T-helper 1 cell treated with Interleukin-12 subunit alpha and Interleukin-12 subunit beta and Interleukin-4 antibody, amounts not matched to agents 30 μg/mL and 1 μg/mL, for 36 hours (primary cell): ENCODE data around the gene PERCC1.

Source experiments
- H3K27ac Mint-ChIP-seq: one replicate; pipeline ENCODE4 v1.8.0; 2021; ENCODE audit warnings: mild to moderate bottlenecking, mixed read lengths
- H3K27me3 Mint-ChIP-seq: one replicate; pipeline ENCODE4 v1.8.0; 2021; ENCODE audit warnings: low read depth, mixed read lengths
- H3K36me3 Mint-ChIP-seq: one replicate; pipeline ENCODE4 v1.8.0; 2021; ENCODE audit warnings: low read depth, mixed read lengths
- H3K4me1 Mint-ChIP-seq: one replicate; pipeline ENCODE4 v1.8.0; 2021; ENCODE audit warnings: low read depth, mixed read lengths
- H3K4me3 Mint-ChIP-seq: one replicate; pipeline ENCODE4 v1.8.0; 2021; ENCODE audit warnings: mild to moderate bottlenecking, moderate library complexity, mixed read lengths
- H3K9me3 Mint-ChIP-seq: one replicate; pipeline ENCODE4 v1.8.0; 2021; ENCODE audit warnings: mixed read lengths

The PERCC1 gene

GRCh38 chr16:1446296-1447080, 15.6 kb downstream of the PERCC1 start:
- Mint-ChIP-seq H3K27me3 (no peaks in the 10 kb centered on the region), H3K4me3 (no peak overlapping the region), H3K9me3 (no peaks in the 10 kb centered on the region), H3K4me1 (no peaks in the 10 kb centered on the region), H3K27ac (no peak overlapping the region), H3K36me3 (no peaks in the 10 kb centered on the region)

DNA sequence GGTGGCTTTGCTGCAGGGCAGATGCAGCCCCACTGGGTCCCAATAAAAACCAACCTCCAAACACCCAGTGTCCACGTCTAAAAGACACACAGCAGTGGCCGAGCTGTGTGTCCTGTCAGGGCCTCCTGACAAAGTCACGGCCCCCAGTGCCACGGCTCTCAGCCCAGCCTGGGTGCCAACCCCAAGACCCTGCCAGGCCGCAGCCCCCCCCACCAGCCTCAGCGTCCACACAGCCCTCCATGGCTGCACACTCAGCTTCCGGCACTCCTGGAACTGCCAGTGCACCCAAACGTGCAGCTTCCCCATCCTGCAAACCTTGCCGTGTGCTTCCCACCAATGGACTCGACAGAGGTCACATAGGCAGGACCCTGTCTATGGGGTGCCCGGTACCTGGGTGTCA, 17.1 kb downstream of the PERCC1 start:
- no peaks in the 10 kb centered on the region for H3K4me1 Mint-ChIP-seq
- H3K27me3 Mint-ChIP-seq = no peaks in the 10 kb centered on the region
- no peaks in the 10 kb centered on the region for H3K9me3 Mint-ChIP-seq
- H3K36me3 Mint-ChIP-seq = no peaks in the 10 kb centered on the region
- no peak overlapping the region for H3K4me3 Mint-ChIP-seq
- no peak overlapping the region for H3K27ac Mint-ChIP-seq

DNA sequence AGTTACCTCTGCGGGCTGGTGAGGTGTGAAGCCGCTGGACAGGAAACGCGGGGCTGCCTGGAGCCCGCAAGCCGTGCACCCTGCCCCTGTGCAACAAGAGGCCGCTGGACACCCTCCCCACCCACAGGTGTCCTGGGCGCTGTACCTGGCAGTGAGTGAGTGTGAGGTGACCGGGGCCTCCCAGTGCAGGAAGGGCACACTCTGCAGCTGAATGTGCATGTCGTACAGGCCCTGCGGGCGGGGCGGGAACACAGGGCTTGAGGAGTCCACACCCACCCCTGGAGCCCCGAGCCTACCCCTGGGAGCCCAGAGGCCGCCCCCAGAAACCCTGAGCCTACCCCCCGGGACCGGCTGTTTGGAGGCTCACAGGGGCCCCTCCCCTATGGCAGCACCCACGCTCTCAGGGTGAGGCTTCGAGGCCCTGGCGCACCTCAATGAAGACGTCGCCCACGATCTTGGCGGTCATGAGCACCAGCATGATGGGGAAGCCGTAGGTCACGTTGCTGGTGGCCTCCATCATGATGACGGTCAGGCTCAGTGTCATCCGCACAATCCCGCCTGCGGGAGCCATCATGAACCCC, 17.7 kb downstream of the PERCC1 start:
- H3K4me1 Mint-ChIP-seq = no peaks in the 10 kb centered on the region
- H3K27ac Mint-ChIP-seq = no peak overlapping the region
- H3K9me3 Mint-ChIP-seq = no peaks in the 10 kb centered on the region
- no peaks in the 10 kb centered on the region for H3K36me3 Mint-ChIP-seq
- H3K4me3 Mint-ChIP-seq = no peak overlapping the region
- H3K27me3 Mint-ChIP-seq = no peaks in the 10 kb centered on the region

- H3K9me3 Mint-ChIP-seq = no peaks in the 10 kb centered on the region
- H3K27me3 Mint-ChIP-seq = no peaks in the 10 kb centered on the region
- H3K36me3 Mint-ChIP-seq = no peaks in the 10 kb centered on the region
- no peaks in the 10 kb centered on the region for H3K4me1 Mint-ChIP-seq
- H3K4me3 Mint-ChIP-seq = no peak overlapping the region
- no peak overlapping the region for H3K27ac Mint-ChIP-seq
These were observed 18.4 kb downstream of the PERCC1 start for GRCh38 chr16:1449201-1449788.

- H3K36me3 Mint-ChIP-seq = no peaks in the 10 kb centered on the region
- H3K4me1 Mint-ChIP-seq = no peaks in the 10 kb centered on the region
- H3K9me3 Mint-ChIP-seq = no peaks in the 10 kb centered on the region
- no peak overlapping the region for H3K4me3 Mint-ChIP-seq
- no peak overlapping the region for H3K27ac Mint-ChIP-seq
- H3K27me3 Mint-ChIP-seq = no peaks in the 10 kb centered on the region
These were observed 19.3 kb downstream of the PERCC1 start for GRCh38 chr16:1450218-1450617.

GRCh38 chr16:1450841-1451240, 20.0 kb downstream of the PERCC1 start:
- H3K36me3 Mint-ChIP-seq = no peaks in the 10 kb centered on the region
- H3K27me3 Mint-ChIP-seq = no peaks in the 10 kb centered on the region
- H3K9me3 Mint-ChIP-seq = no peaks in the 10 kb centered on the region
- no peaks in the 10 kb centered on the region for H3K4me1 Mint-ChIP-seq
- H3K27ac Mint-ChIP-seq = no peak overlapping the region
- no peak overlapping the region for H3K4me3 Mint-ChIP-seq

GRCh38 chr16:1451702-1452392, 21.0 kb downstream of the PERCC1 start:
- no peaks in the 10 kb centered on the region for H3K27me3 Mint-ChIP-seq
- no peaks in the 10 kb centered on the region for H3K4me1 Mint-ChIP-seq
- no peaks in the 10 kb centered on the region for H3K36me3 Mint-ChIP-seq
- no peaks in the 10 kb centered on the region for H3K9me3 Mint-ChIP-seq
- no peak overlapping the region for H3K4me3 Mint-ChIP-seq
- H3K27ac Mint-ChIP-seq = no peak overlapping the region

DNA sequence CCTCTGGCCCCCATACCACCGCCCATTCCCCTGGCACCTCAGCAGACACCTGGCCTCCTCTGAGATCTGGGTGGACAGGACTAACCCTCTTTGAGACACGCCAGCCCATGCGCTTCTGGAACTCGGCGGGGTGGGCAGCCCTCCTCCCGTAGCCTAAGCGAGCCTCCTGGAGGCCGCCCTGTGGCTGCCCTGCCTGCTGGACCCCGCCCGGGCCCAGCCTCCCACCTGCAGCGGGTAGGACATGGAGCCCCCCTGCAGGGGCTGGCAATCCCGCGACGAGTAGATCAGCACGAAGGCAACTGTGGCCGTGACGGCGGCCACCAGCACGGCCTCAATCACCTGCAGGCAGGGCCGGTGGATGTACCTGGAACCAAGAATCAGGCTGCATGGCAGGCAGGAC, 21.7 kb downstream of the PERCC1 start:
- H3K36me3 Mint-ChIP-seq = no peaks in the 10 kb centered on the region
- no peak overlapping the region for H3K4me3 Mint-ChIP-seq
- no peaks in the 10 kb centered on the region for H3K4me1 Mint-ChIP-seq
- H3K27me3 Mint-ChIP-seq = no peaks in the 10 kb centered on the region
- H3K9me3 Mint-ChIP-seq = no peaks in the 10 kb centered on the region
- H3K27ac Mint-ChIP-seq = no peak overlapping the region

DNA sequence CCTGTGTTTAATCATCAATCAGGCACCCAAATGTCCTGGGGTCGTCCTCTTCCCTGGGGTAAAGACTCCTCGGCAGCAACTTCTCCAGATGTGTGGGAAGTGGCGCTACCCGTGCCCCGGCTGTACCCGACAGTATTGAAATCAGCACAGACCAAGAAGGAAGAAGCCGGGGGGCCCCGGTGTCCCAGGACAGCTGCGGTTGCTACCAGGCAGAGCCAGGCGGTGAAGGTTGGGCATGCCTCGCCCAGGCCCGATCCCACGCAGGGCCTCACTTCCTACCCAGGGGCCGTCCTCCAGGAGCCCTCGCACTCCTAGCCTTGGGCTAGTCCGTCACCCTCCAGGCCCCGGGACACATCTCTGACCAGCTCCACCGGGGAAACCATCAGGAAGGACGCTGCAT, 22.4 kb downstream of the PERCC1 start:
- no peaks in the 10 kb centered on the region for H3K27me3 Mint-ChIP-seq
- H3K9me3 Mint-ChIP-seq = no peaks in the 10 kb centered on the region
- no peak overlapping the region for H3K4me3 Mint-ChIP-seq
- H3K27ac Mint-ChIP-seq = no peak overlapping the region
- no peaks in the 10 kb centered on the region for H3K4me1 Mint-ChIP-seq
- H3K36me3 Mint-ChIP-seq = no peaks in the 10 kb centered on the region

- H3K4me3 Mint-ChIP-seq = no peak overlapping the region
- no peaks in the 10 kb centered on the region for H3K9me3 Mint-ChIP-seq
- no peaks in the 10 kb centered on the region for H3K36me3 Mint-ChIP-seq
- no peak overlapping the region for H3K27ac Mint-ChIP-seq
- no peaks in the 10 kb centered on the region for H3K4me1 Mint-ChIP-seq
- no peaks in the 10 kb centered on the region for H3K27me3 Mint-ChIP-seq
These were observed 23.7 kb downstream of the PERCC1 start for GRCh38 chr16:1454561-1454960.

GRCh38 chr16:1455190-1456171, 24.6 kb downstream of the PERCC1 start:
- Mint-ChIP-seq H3K4me1 (no peaks in the 10 kb centered on the region), H3K9me3 (no peaks in the 10 kb centered on the region), H3K27me3 (no peaks in the 10 kb centered on the region), H3K36me3 (no peaks in the 10 kb centered on the region), H3K4me3 (no peak overlapping the region), H3K27ac (no peak overlapping the region)

GRCh38 chr16:1456951-1457350, 26.1 kb downstream of the PERCC1 start:
- Mint-ChIP-seq H3K36me3 (no peaks in the 10 kb centered on the region), H3K27ac (no peak overlapping the region)

DNA sequence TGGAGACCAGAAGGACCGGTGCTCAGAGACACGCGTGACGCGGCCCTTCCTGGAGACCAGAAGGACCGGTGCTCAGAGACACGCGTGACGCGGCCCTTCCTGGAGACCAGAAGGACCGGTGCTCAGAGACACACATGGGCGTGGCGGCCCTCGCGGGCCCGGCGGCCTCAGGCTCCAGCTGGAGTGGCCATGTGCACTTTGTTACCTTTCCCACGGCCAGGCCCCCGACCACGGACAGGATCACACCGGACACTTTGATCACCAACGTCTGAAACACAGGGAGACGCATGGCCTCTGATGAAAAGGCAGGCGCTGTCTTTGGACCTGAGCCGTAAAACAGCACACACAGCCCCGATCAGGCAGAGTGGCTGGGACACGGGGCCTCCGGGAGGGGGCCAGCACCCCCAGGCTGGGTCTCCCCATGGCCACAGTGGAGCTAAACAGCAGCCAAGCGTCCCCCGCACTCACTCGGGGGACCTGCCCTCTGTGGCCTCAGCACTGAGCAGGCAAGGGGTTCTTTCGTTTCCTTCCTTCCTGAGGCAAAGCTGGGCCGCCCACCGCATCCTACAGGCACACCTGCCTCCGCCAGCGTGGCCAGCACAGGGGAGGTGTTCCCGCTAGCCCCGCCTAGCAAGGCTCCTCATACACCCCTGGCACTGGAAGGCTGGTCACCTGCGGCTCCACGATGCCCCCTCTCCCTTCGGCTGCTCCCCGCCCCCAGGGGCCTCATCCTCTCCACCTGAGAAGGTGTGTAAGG, 26.8 kb downstream of the PERCC1 start:
- no peak overlapping the region for H3K4me3 Mint-ChIP-seq
- no peaks in the 10 kb centered on the region for H3K9me3 Mint-ChIP-seq
- H3K27me3 Mint-ChIP-seq = no peaks in the 10 kb centered on the region
- H3K4me1 Mint-ChIP-seq = no peaks in the 10 kb centered on the region
- no peak overlapping the region for H3K27ac Mint-ChIP-seq
- no peaks in the 10 kb centered on the region for H3K36me3 Mint-ChIP-seq

More at GRCh38 chr16:1456951-1457350, 26.1 kb downstream of the PERCC1 start:
- no peaks in the 10 kb centered on the region for H3K27me3 Mint-ChIP-seq
- no peaks in the 10 kb centered on the region for H3K9me3 Mint-ChIP-seq
- no peak overlapping the region for H3K4me3 Mint-ChIP-seq
- H3K4me1 Mint-ChIP-seq = no peaks in the 10 kb centered on the region
